Endometrial microvascular endothelial cells (primary cell): ENCODE results near the gene PAK3. TPM values are rescaled to one million over a fixed set of nuclear protein-coding genes. Genes with fewer than 3 reads are reported as not detected.

Experiments used
- in situ Hi-C: cut with HindIII; loops from 2 replicates; pipeline ENCODE4 v1.10.0; 2017; ENCODE audit warnings: low sequenced_read_pairs, low pct_unique_long_range_greater_than_20kb; ENCODE audit errors: inconsistent ontology term
- total RNA-seq: library from RNA; depleted of rRNA; stranded (reverse); fragments of >200 nt; gene quantifications from one replicate; pipeline ENCODE4 v1.2.3, GENCODE V29; 2015; ENCODE audit errors: inconsistent ontology term

Gene PAK3
- total RNA-seq, 1 donor from 2014 or later, result 0.28 TPM

GRCh38 chrX:111124418-111124817, 28.4 kb downstream of the PAK3 start:
- in situ Hi-C loops, result no loop called here

- in situ Hi-C loops, result no loop called here
Observed at GRCh38 chrX:111127038-111127437, 31.0 kb downstream of the PAK3 start.

GRCh38 chrX:111129921-111130320, 33.9 kb downstream of the PAK3 start:
- in situ Hi-C loops, result no loop called here

GRCh38 chrX:111131572-111131971, 35.6 kb downstream of the PAK3 start:
- in situ Hi-C loops, result no loop called here

GRCh38 chrX:111133389-111133788, 37.4 kb downstream of the PAK3 start:
- in situ Hi-C loops, result no loop called here

GRCh38 chrX:111145878-111146277, 49.9 kb downstream of the PAK3 start:
- in situ Hi-C loops, result no loop called here

GRCh38 chrX:111151764-111152163, 55.8 kb downstream of the PAK3 start:
- in situ Hi-C loops, result no loop called here

GRCh38 chrX:111159232-111159631, 63.2 kb downstream of the PAK3 start:
- in situ Hi-C loops, result no loop called here

GRCh38 chrX:111164728-111165127, 68.7 kb downstream of the PAK3 start:
- in situ Hi-C loops, result no loop called here

GRCh38 chrX:111165902-111166301, 69.9 kb downstream of the PAK3 start:
- in situ Hi-C loops, result no loop called here

- in situ Hi-C loops, result no loop called here
Observed at GRCh38 chrX:111167334-111167733, 71.3 kb downstream of the PAK3 start.

- in situ Hi-C loops, result no loop called here
Observed at GRCh38 chrX:111168314-111168713, 72.3 kb downstream of the PAK3 start.

- in situ Hi-C loops, result no loop called here
Observed at GRCh38 chrX:111169141-111169540, 73.2 kb downstream of the PAK3 start.

- in situ Hi-C loops, result no loop called here
Observed at GRCh38 chrX:111170017-111170416, 74.0 kb downstream of the PAK3 start.

- in situ Hi-C loops, result no loop called here
Observed at GRCh38 chrX:111180750-111181240, 84.8 kb downstream of the PAK3 start.

- in situ Hi-C loops, result no loop called here
Observed at GRCh38 chrX:111181951-111182350, 86.0 kb downstream of the PAK3 start.

- in situ Hi-C loops, result no loop called here
Observed at GRCh38 chrX:111182997-111183396, 87.0 kb downstream of the PAK3 start.

GRCh38 chrX:111191598-111191997, 95.6 kb downstream of the PAK3 start:
- in situ Hi-C loops, result no loop called here

GRCh38 chrX:111199505-111199904, 103.5 kb downstream of the PAK3 start:
- in situ Hi-C loops, result no loop called here

GRCh38 chrX:111200327-111200726, 104.3 kb downstream of the PAK3 start:
- in situ Hi-C loops, result no loop called here

GRCh38 chrX:111207851-111208250, 111.9 kb downstream of the PAK3 start:
- in situ Hi-C loops, result no loop called here
